SU-DHL-6 (cell line): ENCODE results near the gene CDH13.

ENCODE experiments used
- H2AFZ ChIP-seq: fragments of 200-600 bp; sonication (generic); 2 replicates; pipeline ENCODE4 v1.6.1; 2014; ENCODE audit warnings: low read depth, mild to moderate bottlenecking, moderate library complexity, mixed read lengths, antibody characterized with exemption, low read length; ENCODE audit not compliant: severe bottlenecking
- H3F3A ChIP-seq: fragments of 200-600 bp; shearing (Covaris generic); 2 replicates; pipeline ENCODE4 v1.6.0; 2016; ENCODE audit warnings: antibody characterized with exemption, mild to moderate bottlenecking; ENCODE audit not compliant: insufficient read depth
- H3K27ac ChIP-seq: fragments of 200-600 bp; sonication (generic); 2 replicates; pipeline ENCODE4 v1.5.1; 2016; ENCODE audit warnings: low read depth, mild to moderate bottlenecking, low read length, moderate library complexity, mixed read lengths
- H3K27me3 ChIP-seq: fragments of 200-600 bp; sonication (generic), shearing (Covaris generic); 2 replicates; pipeline ENCODE4 v1.6.0; 2014; ENCODE audit warnings: mild to moderate bottlenecking, low read length
- H3K36me3 ChIP-seq: fragments of 200-600 bp; sonication (generic); 2 replicates; pipeline ENCODE4 v1.6.1; 2014; ENCODE audit warnings: mild to moderate bottlenecking, low read length, mixed read lengths
- H3K4me2 ChIP-seq: fragments of 300-600, 200-600 bp; shearing (Covaris generic), sonication (generic); 2 replicates; pipeline ENCODE4 v1.6.0; 2014; ENCODE audit warnings: low read length, low read depth, mild to moderate bottlenecking; ENCODE audit not compliant: poor library complexity, severe bottlenecking
- H3K4me3 ChIP-seq: fragments of 200-600 bp; sonication (generic); 2 replicates; pipeline ENCODE4 v1.5.1; 2014; ENCODE audit warnings: antibody characterized with exemption, low read length, mild to moderate bottlenecking, mixed read lengths; ENCODE audit not compliant: insufficient read depth, poor library complexity, severe bottlenecking
- H3K79me2 ChIP-seq: fragments of 200-600 bp; sonication (generic); 2 replicates; pipeline ENCODE4 v1.6.1; 2014; ENCODE audit warnings: mild to moderate bottlenecking, low read length, moderate library complexity; ENCODE audit not compliant: insufficient read depth
- H3K9ac ChIP-seq: fragments of 200-600 bp; sonication (generic); 2 replicates; pipeline ENCODE4 v1.7.0; 2014; ENCODE audit warnings: mild to moderate bottlenecking, low read length
- H3K9me2 ChIP-seq: fragments of 200-600 bp; sonication (generic); replicated peaks from 2 replicates; pipeline ENCODE4 v1.6.1; 2014; ENCODE audit warnings: low read length; ENCODE audit not compliant: insufficient read depth
- H3K9me3 ChIP-seq: fragments of 200-600 bp; sonication (generic); 2 replicates; pipeline ENCODE4 v1.6.1; 2014; ENCODE audit warnings: low read length, mixed read lengths; ENCODE audit not compliant: insufficient read depth
- H4K20me1 ChIP-seq: fragments of 200-600 bp; sonication (generic); 2 replicates; pipeline ENCODE4 v1.6.1; 2014; ENCODE audit warnings: low read depth, mild to moderate bottlenecking, antibody characterized with exemption, low read length, moderate library complexity, mixed read lengths
- CTCF ChIP-seq: fragments of 200-600 bp; sonication (generic); IDR thresholded peaks from one replicate; pipeline ENCODE4 v1.5.1; 2017; ENCODE audit warnings: antibody characterized with exemption, mild to moderate bottlenecking, low read length, moderate library complexity; ENCODE audit not compliant: insufficient read depth, poor library complexity, severe bottlenecking
- EZH2phosphoT487 ChIP-seq: fragments of 200-600 bp; sonication (generic), shearing (Covaris generic); conservative IDR thresholded peaks from 2 replicates; pipeline ENCODE4 v1.6.1; 2018; ENCODE audit warnings: mild to moderate bottlenecking, antibody characterized with exemption, low read length, moderate library complexity, mixed read lengths

CDH13 gene

GRCh38 chr16:83312718-83313245 lies 686.0 kb downstream of the CDH13 start:
- Histone ChIP-seq H3F3A (no peaks in the 10 kb centered on the region), H3K4me2 (no peak overlapping the region), H3K27ac (no peak overlapping the region), H3K9me2 (no peaks in the 10 kb centered on the region), H3K9me3 (no peaks in the 10 kb centered on the region), H4K20me1 (no peaks in the 10 kb centered on the region), H3K4me3 (no peak overlapping the region), H2AFZ (no peak overlapping the region), H3K27me3 (no peaks in the 10 kb centered on the region), H3K9ac (no peak overlapping the region), H3K79me2 (no peaks in the 10 kb centered on the region), H3K36me3 (no peaks in the 10 kb centered on the region)
- TF ChIP-seq CTCF (no peak), EZH2phosphoT487 (no peak)

- no peaks in the 10 kb centered on the region for H3K9me3 ChIP-seq
- H3F3A ChIP-seq: no peaks in the 10 kb centered on the region
- no peak overlapping the region for H3K27ac ChIP-seq
Measured at GRCh38 chr16:83315271-83315670, 688.5 kb downstream of the CDH13 start.

GRCh38 chr16:83316458-83316857 lies 689.7 kb downstream of the CDH13 start:
- no peak for TF ChIP-seq EZH2phosphoT487
- TF ChIP-seq CTCF: no peak
- Histone ChIP-seq H3K27ac (no peak overlapping the region), H3K4me2 (no peak overlapping the region), H3K9me3 (no peaks in the 10 kb centered on the region), H3K79me2 (no peaks in the 10 kb centered on the region), H3K36me3 (no peaks in the 10 kb centered on the region), H2AFZ (no peak overlapping the region), H4K20me1 (no peaks in the 10 kb centered on the region), H3K9ac (no peak overlapping the region), H3K4me3 (no peak overlapping the region), H3F3A (no peaks in the 10 kb centered on the region), H3K9me2 (no peaks in the 10 kb centered on the region), H3K27me3 (no peaks in the 10 kb centered on the region)

More at GRCh38 chr16:83315271-83315670, 688.5 kb downstream of the CDH13 start:
- H3K79me2 ChIP-seq: no peaks in the 10 kb centered on the region
- H3K4me3 ChIP-seq: no peak overlapping the region
- no peaks in the 10 kb centered on the region for H3K36me3 ChIP-seq
- H2AFZ ChIP-seq: no peak overlapping the region
- H3K9me2 ChIP-seq: no peaks in the 10 kb centered on the region
- H3K27me3 ChIP-seq: no peaks in the 10 kb centered on the region
- no peak overlapping the region for H3K9ac ChIP-seq
- no peak overlapping the region for H3K4me2 ChIP-seq
- TF ChIP-seq EZH2phosphoT487 (no peak), CTCF (no peak)
- no peaks in the 10 kb centered on the region for H4K20me1 ChIP-seq
